AG09309 (cell line): Measurements from ENCODE around the gene ZDHHC20.

ENCODE experiments used
- DNase-seq: peaks from one replicate; pipeline ENCODE4 v3.0.0-alpha.2; 2010; ENCODE audit warnings: low read depth
- H3K4me3 ChIP-seq: 2 replicates; pipeline ENCODE4 v1.5.1; 2011; ENCODE audit warnings: mild to moderate bottlenecking, low read depth, low read length, moderate library complexity; ENCODE audit not compliant: control insufficient read depth
- TF ChIP-seq, protein P1 (sequence below): IDR thresholded peaks from 2 replicates; pipeline ENCODE4 v1.5.1; 2011; ENCODE audit warnings: mild to moderate bottlenecking, low read depth, low read length, inconsistent platforms; ENCODE audit not compliant: insufficient read depth, control insufficient read depth; ENCODE audit errors: missing control alignments

Gene ZDHHC20

DNA sequence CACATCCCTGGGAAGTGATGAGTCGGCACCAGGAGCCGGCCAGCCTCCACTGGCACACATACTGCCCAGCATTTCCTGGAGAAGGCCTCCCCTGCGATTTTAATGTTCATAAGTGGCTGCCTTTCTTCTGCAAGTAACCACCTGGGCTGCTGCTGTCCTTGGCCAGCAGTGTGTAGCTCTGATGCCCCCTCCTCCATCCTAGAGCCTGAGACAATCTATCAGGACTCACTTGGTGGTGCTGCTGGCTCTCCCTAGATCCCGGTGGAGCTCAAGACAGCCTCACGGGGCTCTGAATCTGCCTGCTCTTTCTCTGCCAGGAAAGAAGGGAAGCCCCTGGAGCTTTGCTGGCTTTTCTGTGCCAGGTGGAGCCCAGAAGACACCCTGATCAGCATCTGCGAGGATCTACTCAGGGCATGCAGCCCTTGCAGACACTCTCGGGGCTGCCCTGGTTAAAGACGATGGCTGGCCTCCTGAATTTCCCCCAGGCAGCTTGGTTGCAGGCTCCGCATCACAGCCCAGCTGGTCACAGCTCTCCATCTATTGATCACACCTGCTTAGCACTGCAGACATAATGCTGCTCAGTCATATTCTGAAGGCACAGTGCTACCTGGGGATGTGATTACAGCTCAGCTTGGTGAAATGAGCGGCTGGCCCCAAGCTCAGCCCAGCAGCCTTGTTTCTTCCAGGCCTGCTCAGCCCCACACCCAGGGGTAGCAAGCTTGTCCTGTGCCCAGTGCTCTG lies 122.3 kb downstream of the ZDHHC20 start:
- no peak for DNase-seq
- TF ChIP-seq, protein P1, sequence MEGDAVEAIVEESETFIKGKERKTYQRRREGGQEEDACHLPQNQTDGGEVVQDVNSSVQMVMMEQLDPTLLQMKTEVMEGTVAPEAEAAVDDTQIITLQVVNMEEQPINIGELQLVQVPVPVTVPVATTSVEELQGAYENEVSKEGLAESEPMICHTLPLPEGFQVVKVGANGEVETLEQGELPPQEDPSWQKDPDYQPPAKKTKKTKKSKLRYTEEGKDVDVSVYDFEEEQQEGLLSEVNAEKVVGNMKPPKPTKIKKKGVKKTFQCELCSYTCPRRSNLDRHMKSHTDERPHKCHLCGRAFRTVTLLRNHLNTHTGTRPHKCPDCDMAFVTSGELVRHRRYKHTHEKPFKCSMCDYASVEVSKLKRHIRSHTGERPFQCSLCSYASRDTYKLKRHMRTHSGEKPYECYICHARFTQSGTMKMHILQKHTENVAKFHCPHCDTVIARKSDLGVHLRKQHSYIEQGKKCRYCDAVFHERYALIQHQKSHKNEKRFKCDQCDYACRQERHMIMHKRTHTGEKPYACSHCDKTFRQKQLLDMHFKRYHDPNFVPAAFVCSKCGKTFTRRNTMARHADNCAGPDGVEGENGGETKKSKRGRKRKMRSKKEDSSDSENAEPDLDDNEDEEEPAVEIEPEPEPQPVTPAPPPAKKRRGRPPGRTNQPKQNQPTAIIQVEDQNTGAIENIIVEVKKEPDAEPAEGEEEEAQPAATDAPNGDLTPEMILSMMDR, result no peak
- H3K4me3 ChIP-seq, result no peak overlapping the region

DNA sequence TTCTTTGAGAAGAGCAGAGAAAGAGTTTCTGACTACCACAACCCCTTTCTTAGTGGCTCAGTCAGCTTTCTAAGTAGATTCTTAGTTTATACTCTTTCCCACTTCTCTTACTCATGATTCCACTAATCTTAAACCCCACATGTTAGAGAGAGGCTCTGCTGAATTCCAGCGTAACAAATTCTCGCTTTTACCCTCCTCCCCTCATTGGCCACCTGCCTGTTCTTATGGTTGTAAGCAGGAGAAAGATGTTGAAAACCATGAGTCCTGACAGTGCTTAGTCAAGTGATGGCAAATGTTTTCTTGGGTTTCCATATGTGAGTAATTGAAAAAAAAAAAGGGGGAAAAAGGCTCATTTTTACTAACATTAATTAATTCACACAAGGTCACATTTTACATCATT lies 125.9 kb downstream of the ZDHHC20 start:
- DNase-seq, result no peak
- TF ChIP-seq, protein P1, result no peak
- H3K4me3 ChIP-seq, result no peak overlapping the region

DNA sequence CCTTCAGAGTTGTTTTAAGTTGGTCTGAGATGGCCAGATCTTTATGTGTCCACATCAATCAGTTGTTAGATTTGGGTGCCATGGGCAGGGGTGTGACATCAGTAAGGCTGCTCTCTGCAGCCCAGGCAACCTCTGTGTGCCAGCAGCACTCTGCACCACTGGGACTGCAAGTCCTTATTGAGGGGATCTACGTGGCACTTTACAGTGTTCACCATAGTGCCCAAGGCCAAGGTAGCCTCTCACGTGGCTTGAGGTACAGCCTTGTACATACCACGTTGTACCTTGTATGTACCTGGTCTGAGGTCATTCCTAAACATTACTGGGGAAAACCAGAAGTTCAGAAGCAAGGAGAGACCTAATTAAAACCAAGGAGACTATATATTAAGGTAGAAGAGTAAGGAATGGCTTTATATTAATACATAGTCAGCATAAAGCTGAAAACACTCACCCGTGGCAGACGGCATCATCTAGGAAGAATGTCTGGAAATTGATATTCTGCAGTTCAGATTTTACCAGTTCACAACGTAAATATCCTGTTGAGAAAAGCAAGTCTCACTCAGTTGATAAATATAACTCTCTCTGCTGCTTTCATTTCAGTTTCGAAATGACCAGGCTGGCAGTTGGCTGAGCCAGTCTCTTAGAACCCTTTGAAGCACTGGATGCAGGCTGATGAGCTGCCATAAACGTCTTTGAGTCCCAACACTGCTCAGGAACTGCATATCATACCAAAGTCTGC lies 128.8 kb downstream of the ZDHHC20 start:
- H3K4me3 ChIP-seq, result no peak overlapping the region
- TF ChIP-seq, protein P1, result no peak
- no peak for DNase-seq

DNA sequence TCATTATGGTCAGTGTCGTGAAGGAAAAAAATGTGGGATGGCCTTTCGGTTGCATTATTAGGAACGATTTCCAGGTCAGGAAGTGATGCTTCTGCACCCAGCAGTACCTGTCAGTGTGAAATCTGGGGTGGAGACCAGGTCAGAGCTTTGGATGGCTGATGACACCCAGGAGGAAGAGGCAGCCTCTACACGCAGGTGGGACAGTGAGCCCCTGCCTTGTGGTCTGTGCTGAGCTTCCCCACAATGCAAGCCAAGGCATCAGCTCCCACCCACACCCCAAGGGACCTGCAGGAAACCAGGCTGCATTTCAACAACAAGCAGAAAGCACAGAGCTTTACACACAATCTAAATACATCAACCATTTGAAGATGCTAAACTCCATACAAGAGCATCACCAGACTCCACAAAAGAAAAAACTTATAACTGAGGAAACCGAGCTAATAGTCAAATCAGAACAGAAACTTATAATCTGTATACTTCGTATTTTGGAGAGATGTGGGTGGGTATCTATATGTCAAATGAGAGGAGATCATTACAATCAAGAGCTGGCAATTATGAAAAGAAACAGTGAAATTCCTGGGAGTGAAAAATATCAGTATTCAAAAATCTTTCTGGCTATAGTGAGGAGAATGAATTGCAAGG lies 130.1 kb downstream of the ZDHHC20 start:
- no peak overlapping the region for H3K4me3 ChIP-seq
- TF ChIP-seq, protein P1, result no peak
- DNase-seq, result no peak

DNA sequence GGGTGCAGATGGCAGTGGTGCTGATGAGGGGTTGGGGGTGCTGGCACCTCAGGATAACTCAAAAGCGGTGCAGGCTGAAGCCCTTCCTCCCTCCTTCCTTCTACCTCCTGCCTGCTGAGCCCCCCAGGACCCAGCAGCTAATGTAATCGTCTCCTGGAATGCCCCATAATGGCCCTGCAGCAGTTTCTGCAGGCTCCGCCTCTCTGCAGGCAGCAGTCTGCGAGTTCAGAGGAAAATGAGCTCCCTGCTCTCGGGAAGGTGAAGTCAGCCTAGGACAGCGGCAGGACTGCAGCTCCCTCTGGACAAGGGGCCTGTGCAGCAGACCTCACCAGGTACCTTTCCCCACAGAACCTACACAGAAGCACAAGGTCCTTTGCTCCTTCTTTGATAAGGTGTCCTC lies 130.9 kb downstream of the ZDHHC20 start:
- TF ChIP-seq, protein P1, result no peak
- H3K4me3 ChIP-seq, result no peak overlapping the region
- no peak for DNase-seq

DNA sequence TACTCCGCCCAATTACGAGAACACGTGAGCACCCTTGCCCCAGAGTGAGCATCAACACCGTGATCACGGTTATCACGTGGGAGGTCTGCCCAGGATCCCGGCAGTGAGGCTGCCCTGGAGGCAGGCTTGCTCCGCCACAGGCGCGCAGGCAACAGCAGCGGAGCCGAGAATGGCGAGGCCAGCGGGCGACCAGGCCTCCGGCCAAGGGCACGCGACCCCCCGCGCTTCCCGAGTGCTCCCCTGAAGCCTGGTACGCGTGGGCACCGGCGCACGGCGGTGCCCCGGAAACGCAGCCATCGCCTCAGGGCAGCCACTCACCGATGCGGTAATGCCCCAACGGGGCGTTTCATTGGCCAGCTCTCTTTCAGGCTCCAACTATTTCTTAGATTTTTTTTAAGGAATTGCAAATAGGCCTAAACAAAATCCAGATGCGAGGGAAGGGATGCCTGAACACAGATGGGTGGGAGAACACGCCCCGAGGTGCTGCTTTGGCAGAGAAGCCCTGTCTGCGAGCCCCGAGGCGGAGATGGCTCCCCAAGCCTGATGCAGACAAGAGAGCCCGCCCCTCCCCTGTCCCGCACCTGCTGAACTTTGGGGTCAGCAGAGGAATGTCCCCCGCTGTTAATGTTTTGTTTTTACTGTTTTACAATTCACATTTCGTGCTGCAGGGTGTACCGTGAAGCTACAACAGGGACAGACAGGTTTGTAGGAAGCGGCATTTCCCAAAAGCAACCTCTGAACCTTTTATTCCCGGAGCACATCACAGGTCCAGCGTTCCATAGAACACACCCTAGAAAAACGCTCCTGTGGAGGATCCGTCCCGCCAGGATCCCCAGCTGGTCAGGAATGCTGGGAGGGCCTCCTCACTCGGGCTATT lies 132.7 kb downstream of the ZDHHC20 start:
- peak overlapping the region; percentile 52 for H3K4me3 ChIP-seq
- TF ChIP-seq, protein P1, result no peak
- DNase-seq, result peak; percentile 29
